GM13977 (cell line): ENCODE measurements around the gene SLC38A2.

Experiments
- DNase-seq: peaks from one replicate; pipeline ENCODE4 v3.0.0; 2012; ENCODE audit warnings: low spot score
- CTCF ChIP-seq: IDR thresholded peaks from 2 replicates; pipeline ENCODE4 v1.5.1; 2012; ENCODE audit warnings: mild to moderate bottlenecking, control low read depth; ENCODE audit not compliant: insufficient read depth; ENCODE audit errors: extremely low read depth, missing control alignments
- in situ Hi-C: fragments of 300-500 bp; cut with MboI; formaldehyde crosslinking; loops from one replicate; pipeline ENCODE4 v1.12.0; 2022; ENCODE audit warnings: low sequenced_read_pairs, low pct_unique_long_range_greater_than_20kb, mixed read lengths, inconsistent platforms; ENCODE audit not compliant: unreplicated experiment

The SLC38A2 gene

GRCh38 chr12:46396826-46397225, 24.3 kb upstream of the SLC38A2 start:
- TF ChIP-seq CTCF: no peak
- DNase-seq: no peak
- in situ Hi-C loops: no loop called here

DNA sequence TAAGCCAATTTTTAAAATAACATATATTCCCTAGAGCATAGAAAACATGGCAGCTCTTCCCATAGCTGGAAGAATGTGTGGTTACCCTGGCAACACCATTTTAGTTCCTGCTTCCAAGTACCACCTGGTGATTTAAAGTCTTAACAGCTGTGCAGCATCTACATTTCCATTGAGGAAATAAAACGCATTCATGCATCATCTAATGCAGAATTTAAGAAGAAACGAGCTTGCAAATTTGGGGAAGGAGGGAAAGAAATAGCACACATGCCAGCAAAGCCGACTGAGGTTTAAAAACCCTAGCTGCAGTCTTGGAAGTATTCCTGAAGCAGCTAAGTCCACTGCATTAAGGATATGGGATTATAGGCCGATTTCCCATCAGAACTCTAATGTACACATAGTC, 22.8 kb upstream of the SLC38A2 start:
- in situ Hi-C loops: no loop called here
- no peak for TF ChIP-seq CTCF
- DNase-seq: no peak

- in situ Hi-C loops: no loop called here
- no peak for TF ChIP-seq CTCF
- DNase-seq: no peak
These were observed 19.1 kb upstream of the SLC38A2 start for GRCh38 chr12:46391630-46392029.

GRCh38 chr12:46390881-46391280, 18.3 kb upstream of the SLC38A2 start:
- no peak for DNase-seq
- no peak for TF ChIP-seq CTCF
- in situ Hi-C loops: no loop called here

- DNase-seq: no peak
- in situ Hi-C loops: no loop called here
- no peak for TF ChIP-seq CTCF
These were observed 17.7 kb upstream of the SLC38A2 start for GRCh38 chr12:46390304-46390703.

- DNase-seq: no peak
- in situ Hi-C loops: no loop called here
- no peak for TF ChIP-seq CTCF
These were observed 16.6 kb upstream of the SLC38A2 start for GRCh38 chr12:46389031-46389616.
